ENCODE measurements around the gene ZG16. TPM values are rescaled to one million over a fixed set of nuclear protein-coding genes. Genes with fewer than 3 reads are reported as not detected.
A peak's percentile ranks its signal among the peaks of the same experiment; 100 is the strongest.

Gene ZG16
- polyA plus RNA-seq, 3 donors, result not detected

DNA sequence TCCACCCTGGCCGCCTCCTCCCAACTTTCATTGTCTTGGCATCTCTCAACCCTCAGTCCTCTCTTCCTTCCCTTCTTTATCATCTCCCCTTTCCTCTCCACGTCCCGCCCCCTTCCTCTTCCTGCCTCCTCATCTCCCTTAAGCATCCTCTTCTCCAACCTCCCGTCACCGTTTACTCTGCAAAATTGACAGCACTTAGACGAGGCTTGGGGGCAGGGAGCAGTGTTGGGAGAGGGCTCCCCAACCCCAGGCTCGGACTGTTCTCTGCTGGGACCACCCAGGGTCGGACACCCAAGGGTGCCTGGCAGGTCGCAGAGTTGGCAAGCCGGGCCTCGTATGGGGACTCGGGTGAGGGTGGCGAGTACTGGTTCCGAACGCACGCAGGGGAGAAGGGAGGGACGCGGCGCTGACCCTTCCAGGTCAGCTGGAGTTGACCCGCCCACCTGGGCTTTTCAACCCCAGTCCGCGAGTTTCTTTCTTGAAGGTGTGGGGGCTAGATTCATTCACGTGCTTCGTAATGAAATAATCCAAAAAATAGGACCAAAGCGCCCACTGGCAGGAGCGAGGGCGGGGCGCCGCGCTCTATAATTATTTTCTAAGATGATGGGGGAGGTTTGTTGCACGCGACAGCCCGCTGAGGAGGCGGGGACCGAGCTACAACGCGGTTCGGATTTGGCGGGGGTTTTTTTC, 37.1 kb downstream of the ZG16 start:
- Histone ChIP-seq H4K20me1 (ENCODE audit: insufficient read depth, low read length) (peaks cover 31% of the 10 kb centered on the region), H2AFZ (ENCODE audit: insufficient read depth, low read depth, low read length, poor library complexity, severe bottlenecking) (peak overlapping the region; percentile 95), H3K27me3 (ENCODE audit: control insufficient read depth in 2 of 2, insufficient read depth in 2 of 2, low read length in 2 of 2) (peaks cover 5 to 24% of the 10 kb centered on the region in 2 donors), H3K9me3 (replicated peaks in 1 of 2; ENCODE audit: control insufficient read depth in 1 of 2, insufficient read depth in 1 of 2, low read length in 2 of 2) (no peaks in the 10 kb centered on the region), H3K4me3 (replicated peaks in 1 of 3; ENCODE audit: low read depth in 2 of 3, low read length in 3 of 3) (peak overlapping the region; percentile 1 to 88 (median 74)), H3K9ac (ENCODE audit: insufficient read depth, low read length, poor library complexity, severe bottlenecking) (peak overlapping the region; percentile 81), H3K4me2 (replicated peaks; ENCODE audit: extremely low read depth, low read length, poor library complexity, severe bottlenecking) (peak overlapping the region; percentile 99), H3K36me3 (replicated peaks in 1 of 2; ENCODE audit: control insufficient read depth in 1 of 2, insufficient read depth in 2 of 2, low read length in 2 of 2) (peaks cover 13 to 25% of the 10 kb centered on the region in 2 donors), H3K4me1 (ENCODE audit: control insufficient read depth in 1 of 2, insufficient read depth in 2 of 2, low read length in 2 of 2) (peaks cover 59 to 75% of the 10 kb centered on the region in 2 donors), H3K27ac (ENCODE audit: low read depth in 1 of 2, low read length in 2 of 2) (peak overlapping the region; percentile 20 to 83), H3K79me2 (ENCODE audit: insufficient read depth, low read length) (peaks cover 36% of the 10 kb centered on the region)
- Mint-ChIP-seq H3K9me3 (peaks cover 0 to 8% (median 3%) of the 10 kb centered on the region in 7 donors), H3K36me3 (peaks cover 29 to 31% of the 10 kb centered on the region in 2 donors), H3K4me3 (peak overlapping the region; percentile 95 to 96), H3K27ac (peak overlapping the region; percentile 37 to 98 (median 96)), H3K27me3 (ENCODE audit: low read depth in 3 of 3) (peaks cover 21 to 32% (median 31%) of the 10 kb centered on the region in 3 donors), H3K4me1 (peaks cover 71% of the 10 kb centered on the region)
- 5% methylated on average over 21 of the region's 39 CpGs for WGBS (ENCODE audit: insufficient coverage)
- intact Hi-C loops (cut with micrococcal nuclease), result loop anchor here (5.0 to 10.0 kb wide), 3 partner anchors 47 to 180 kb away; partner anchors contain the start of genes CDIPT (in 1 of the 2), HIRIP3 (in 1 of the 2) and INO80E (in 1 of the 2)
- TF ChIP-seq, protein P1, sequence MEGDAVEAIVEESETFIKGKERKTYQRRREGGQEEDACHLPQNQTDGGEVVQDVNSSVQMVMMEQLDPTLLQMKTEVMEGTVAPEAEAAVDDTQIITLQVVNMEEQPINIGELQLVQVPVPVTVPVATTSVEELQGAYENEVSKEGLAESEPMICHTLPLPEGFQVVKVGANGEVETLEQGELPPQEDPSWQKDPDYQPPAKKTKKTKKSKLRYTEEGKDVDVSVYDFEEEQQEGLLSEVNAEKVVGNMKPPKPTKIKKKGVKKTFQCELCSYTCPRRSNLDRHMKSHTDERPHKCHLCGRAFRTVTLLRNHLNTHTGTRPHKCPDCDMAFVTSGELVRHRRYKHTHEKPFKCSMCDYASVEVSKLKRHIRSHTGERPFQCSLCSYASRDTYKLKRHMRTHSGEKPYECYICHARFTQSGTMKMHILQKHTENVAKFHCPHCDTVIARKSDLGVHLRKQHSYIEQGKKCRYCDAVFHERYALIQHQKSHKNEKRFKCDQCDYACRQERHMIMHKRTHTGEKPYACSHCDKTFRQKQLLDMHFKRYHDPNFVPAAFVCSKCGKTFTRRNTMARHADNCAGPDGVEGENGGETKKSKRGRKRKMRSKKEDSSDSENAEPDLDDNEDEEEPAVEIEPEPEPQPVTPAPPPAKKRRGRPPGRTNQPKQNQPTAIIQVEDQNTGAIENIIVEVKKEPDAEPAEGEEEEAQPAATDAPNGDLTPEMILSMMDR (IDR thresholded peaks at IDR 0.05), result no peak
- DNase-seq, result peak in 1 of 3 donors; percentile 7

DNA sequence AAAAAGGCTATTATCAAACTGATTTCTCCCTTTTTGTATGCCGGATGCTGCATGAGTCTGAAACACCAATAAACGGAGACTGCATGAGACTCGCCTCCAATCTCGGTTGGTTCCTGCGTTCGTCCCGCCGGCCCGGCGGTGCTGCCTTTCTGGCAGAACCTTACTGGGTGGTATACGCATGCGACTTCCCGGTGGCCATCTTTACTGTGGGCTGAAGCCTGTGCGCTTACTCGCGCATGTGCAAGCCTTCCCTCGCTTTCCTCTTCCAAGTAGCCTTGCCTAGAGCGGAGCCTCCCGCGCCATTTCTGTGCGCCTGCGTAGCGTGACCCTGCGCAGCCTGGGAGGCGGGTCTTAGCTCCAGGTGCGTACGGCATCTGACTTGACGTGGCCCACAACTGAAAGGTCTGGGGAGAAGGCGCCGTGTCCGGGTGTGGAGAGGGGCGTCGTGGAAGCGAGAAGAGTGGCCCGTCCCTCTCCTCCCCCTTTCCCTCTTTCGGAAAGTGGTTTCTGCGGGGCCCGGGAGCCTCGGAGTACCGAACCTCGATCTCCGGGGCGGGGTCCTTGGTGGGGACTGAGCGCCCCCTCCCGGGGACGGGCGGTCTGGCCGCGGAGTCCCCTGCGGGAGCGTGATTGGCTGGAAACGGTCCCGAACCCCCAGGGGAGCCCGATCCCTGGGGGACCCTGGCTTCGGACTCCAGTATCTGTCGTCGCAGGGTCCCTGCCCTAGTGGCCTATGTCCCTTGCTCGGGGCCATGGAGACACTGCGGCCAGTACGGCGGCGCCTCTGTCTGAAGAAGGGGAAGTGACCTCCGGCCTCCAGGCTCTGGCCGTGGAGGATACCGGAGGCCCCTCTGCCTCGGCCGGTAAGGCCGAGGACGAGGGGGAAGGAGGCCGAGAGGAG, 38.0 kb downstream of the ZG16 start, which contains the start of gene PAGR1:
TSS of gene PAGR1 (plus strand) at position 360 of the 901 bp plus-strand sequence. CDS start at position 734, 374 bp downstream.
- H3K9ac ChIP-seq (ENCODE audit: insufficient read depth, low read length, poor library complexity, severe bottlenecking), result peak within 1 kb of the TSS; percentile 81
- peak within 1 kb of the TSS; percentile 64 to 88 (median 74) for H3K4me3 ChIP-seq (replicated peaks in 1 of 3; ENCODE audit: low read depth in 2 of 3, low read length in 3 of 3)
- H3K79me2 ChIP-seq (ENCODE audit: insufficient read depth, low read length), result peaks cover 44% of the 10 kb centered on the region
- H3K27ac ChIP-seq (ENCODE audit: low read depth in 1 of 2, low read length in 2 of 2), result peak within 1 kb of the TSS; percentile 73 to 83
- H3K36me3 ChIP-seq (replicated peaks in 1 of 2; ENCODE audit: control insufficient read depth in 1 of 2, insufficient read depth in 2 of 2, low read length in 2 of 2), result peaks cover 13 to 21% of the 10 kb centered on the region in 2 donors
- peaks cover 21 to 32% (median 31%) of the 10 kb centered on the region in 3 donors for H3K27me3 Mint-ChIP-seq (ENCODE audit: low read depth in 3 of 3)
- DNase-seq, result peak; percentile 99
- peak within 1 kb of the TSS; percentile 95 for H2AFZ ChIP-seq (ENCODE audit: insufficient read depth, low read depth, low read length, poor library complexity, severe bottlenecking)
- peak within 1 kb of the TSS; percentile 99 for H3K4me2 ChIP-seq (replicated peaks; ENCODE audit: extremely low read depth, low read length, poor library complexity, severe bottlenecking)
- peak within 1 kb of the TSS; percentile 95 to 96 for H3K4me3 Mint-ChIP-seq
- peaks cover 54 to 75% of the 10 kb centered on the region in 2 donors for H3K4me1 ChIP-seq (ENCODE audit: control insufficient read depth in 1 of 2, insufficient read depth in 2 of 2, low read length in 2 of 2)
- H3K9me3 ChIP-seq (replicated peaks in 1 of 2; ENCODE audit: control insufficient read depth in 1 of 2, insufficient read depth in 1 of 2, low read length in 2 of 2), result no peaks in the 10 kb centered on the region
- intact Hi-C loops (cut with micrococcal nuclease), result loop anchor here (5.0 to 10.0 kb wide), 3 partner anchors 46 to 179 kb away; partner anchors contain the start of genes CDIPT (in 1 of the 2), HIRIP3 (in 1 of the 2) and INO80E (in 1 of the 2)
- H3K9me3 Mint-ChIP-seq, result peaks cover 0 to 8% (median 3%) of the 10 kb centered on the region in 7 donors
- peaks cover 67% of the 10 kb centered on the region for H3K4me1 Mint-ChIP-seq
- H3K36me3 Mint-ChIP-seq, result peaks cover 24 to 26% of the 10 kb centered on the region in 2 donors
- peaks cover 31% of the 10 kb centered on the region for H4K20me1 ChIP-seq (ENCODE audit: insufficient read depth, low read length)
- under 1% methylated on average over 56 of the region's 70 CpGs for WGBS (ENCODE audit: insufficient coverage)
- TF ChIP-seq, protein P1 (IDR thresholded peaks at IDR 0.05), result peak; percentile 92
- peak within 1 kb of the TSS; percentile 91 to 98 (median 96) for H3K27ac Mint-ChIP-seq
- peaks cover 5 to 24% of the 10 kb centered on the region in 2 donors for H3K27me3 ChIP-seq (ENCODE audit: control insufficient read depth in 2 of 2, insufficient read depth in 2 of 2, low read length in 2 of 2)

Measured in CD14-positive monocyte (primary cell).